Natural killer cell (primary cell): ENCODE data around the gene VOPP1. TPM values are rescaled to one million over a fixed set of nuclear protein-coding genes. Genes with fewer than 3 reads are reported as not detected.

ENCODE experiments used
- ATAC-seq, 3 donors: fragments of 150-1000 bp in 2 of 3; fragments of 200-7000 bp in 1 of 3; cut with Tn5 transposase; 1 replicate in 1 of 3; 2 replicates in 2 of 3; pipeline ENCODE4 v1.10.0; 2021; ENCODE audit warnings: mild to moderate bottlenecking in 2 of 3, moderate library complexity in 2 of 3
- DNase-seq, 2 donors: peaks; one replicate each; pipeline versions ENCODE4 v3.0.0 to v3.0.0-alpha.2; 2013 to 2021; ENCODE audit warnings: mixed read lengths in 1 of 2
- H3K27ac ChIP-seq: one replicate; pipeline ENCODE4 v1.5.1; 2013; ENCODE audit warnings: mild to moderate bottlenecking, low read length
- H3K27me3 ChIP-seq: one replicate; pipeline ENCODE4 v1.6.1; 2013; ENCODE audit warnings: low read length; ENCODE audit not compliant: control insufficient read depth, insufficient read depth
- H3K36me3 ChIP-seq: one replicate; pipeline ENCODE4 v1.6.1; 2013; ENCODE audit warnings: low read length; ENCODE audit not compliant: control insufficient read depth, insufficient read depth
- H3K4me1 ChIP-seq: one replicate; pipeline ENCODE4 v1.6.1; 2013; ENCODE audit warnings: low read length; ENCODE audit not compliant: control insufficient read depth, insufficient read depth
- H3K4me3 ChIP-seq: one replicate; pipeline ENCODE4 v1.5.1; 2013; ENCODE audit warnings: low read length
- H3K9me3 ChIP-seq: one replicate; pipeline ENCODE4 v1.6.1; 2013; ENCODE audit warnings: low read length; ENCODE audit not compliant: control insufficient read depth, insufficient read depth
- H3K27ac Mint-ChIP-seq, 2 donors: one replicate each; pipeline ENCODE4 v1.8.0; 2022; ENCODE audit warnings: mild to moderate bottlenecking in 2 of 2, mixed read lengths in 2 of 2, moderate library complexity in 1 of 2
- H3K27me3 Mint-ChIP-seq, 2 donors: one replicate each; pipeline ENCODE4 v1.8.0; 2022; ENCODE audit warnings: low read depth in 2 of 2, mixed read lengths in 2 of 2
- H3K36me3 Mint-ChIP-seq: one replicate; pipeline ENCODE4 v1.8.0; 2022; ENCODE audit warnings: mixed read lengths
- H3K4me1 Mint-ChIP-seq, 2 donors: one replicate each; pipeline ENCODE4 v1.8.0; 2022; ENCODE audit warnings: mixed read lengths in 2 of 2
- H3K4me3 Mint-ChIP-seq: one replicate; pipeline ENCODE4 v1.8.0; 2022; ENCODE audit warnings: mild to moderate bottlenecking, moderate library complexity, mixed read lengths
- H3K9me3 Mint-ChIP-seq, 2 donors: one replicate each; pipeline ENCODE4 v1.8.0; 2022; ENCODE audit warnings: mixed read lengths in 2 of 2
- WGBS: methylation state at CpG from one replicate; pipeline ENCODE4 v1.1.7; 2013; ENCODE audit warnings: missing lambda C conversion rate; ENCODE audit not compliant: insufficient coverage; 5-methylcytosine and 5-hydroxymethylcytosine counted together
- intact Hi-C: fragments of 100-400 bp; cut with micrococcal nuclease; formaldehyde crosslinking; loops from one replicate; pipeline ENCODE4 v1.14.2; 2022
- total RNA-seq, 4 donors: library from RNA; stranded (reverse); fragments of 120-200 nt in 1 of 4; gene quantifications; one replicate each; pipeline versions ENCODE4 v1.2.3 to v1.2.4, GENCODE V29; 2013 to 2022
- TF ChIP-seq, protein P1 (sequence below): fragments of 200-600 bp; IDR thresholded peaks from one replicate; pipeline ENCODE4 v1.8.0; 2022; ENCODE audit warnings: antibody characterized with exemption

Gene VOPP1
- total RNA-seq, 3 donors from 2014 or later (not counting 1 experiment from before 2014, with no cell fraction given) = 79.3 to 115 (median 110) TPM

DNA sequence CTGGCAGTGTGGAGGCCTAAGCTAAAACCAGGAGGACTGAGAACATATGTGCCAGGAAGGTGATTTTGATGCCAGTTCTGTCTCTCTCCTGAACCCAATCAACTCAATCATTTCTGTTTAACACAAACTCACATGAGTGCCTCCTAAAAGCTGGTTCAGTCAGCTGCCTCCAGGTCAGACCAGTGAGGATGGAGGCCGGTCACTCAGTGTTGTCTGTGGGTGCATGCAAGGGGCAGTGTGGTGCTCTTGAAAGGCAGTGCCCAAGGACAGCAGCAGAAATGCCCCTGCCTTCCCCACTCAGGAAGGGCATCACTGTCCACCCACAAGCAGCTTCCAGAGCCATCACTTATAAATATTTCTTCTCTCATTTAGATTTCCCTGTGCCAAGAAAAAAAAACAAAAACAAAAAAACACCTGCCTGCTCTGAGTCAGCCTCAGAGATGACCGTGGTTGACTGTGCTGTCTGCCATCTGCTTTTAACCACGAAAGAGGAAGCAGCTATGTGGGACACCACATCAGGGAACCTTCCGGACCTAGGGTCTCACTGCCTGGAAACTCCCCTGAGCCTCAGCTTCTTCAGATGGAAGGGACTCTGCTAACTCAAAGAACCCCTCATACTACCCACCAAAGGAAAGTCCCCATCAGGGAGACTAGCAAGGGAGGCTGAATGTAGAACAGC lies 39.1 kb downstream of the VOPP1 start:
- peak; percentile 68 to 89 (median 84) for ATAC-seq
- no peaks in the 10 kb centered on the region for H3K36me3 ChIP-seq
- TF ChIP-seq, protein P1, sequence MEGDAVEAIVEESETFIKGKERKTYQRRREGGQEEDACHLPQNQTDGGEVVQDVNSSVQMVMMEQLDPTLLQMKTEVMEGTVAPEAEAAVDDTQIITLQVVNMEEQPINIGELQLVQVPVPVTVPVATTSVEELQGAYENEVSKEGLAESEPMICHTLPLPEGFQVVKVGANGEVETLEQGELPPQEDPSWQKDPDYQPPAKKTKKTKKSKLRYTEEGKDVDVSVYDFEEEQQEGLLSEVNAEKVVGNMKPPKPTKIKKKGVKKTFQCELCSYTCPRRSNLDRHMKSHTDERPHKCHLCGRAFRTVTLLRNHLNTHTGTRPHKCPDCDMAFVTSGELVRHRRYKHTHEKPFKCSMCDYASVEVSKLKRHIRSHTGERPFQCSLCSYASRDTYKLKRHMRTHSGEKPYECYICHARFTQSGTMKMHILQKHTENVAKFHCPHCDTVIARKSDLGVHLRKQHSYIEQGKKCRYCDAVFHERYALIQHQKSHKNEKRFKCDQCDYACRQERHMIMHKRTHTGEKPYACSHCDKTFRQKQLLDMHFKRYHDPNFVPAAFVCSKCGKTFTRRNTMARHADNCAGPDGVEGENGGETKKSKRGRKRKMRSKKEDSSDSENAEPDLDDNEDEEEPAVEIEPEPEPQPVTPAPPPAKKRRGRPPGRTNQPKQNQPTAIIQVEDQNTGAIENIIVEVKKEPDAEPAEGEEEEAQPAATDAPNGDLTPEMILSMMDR = no peak
- H3K4me1 Mint-ChIP-seq = peaks cover 83 to 86% of the 10 kb centered on the region in 2 donors
- H3K27me3 ChIP-seq = no peaks in the 10 kb centered on the region
- intact Hi-C loops = loop anchor here (10.0 kb wide), 1 partner anchor 432 kb away; the partner anchor contains the start of gene NIPSNAP2
- H3K9me3 Mint-ChIP-seq = no peaks in the 10 kb centered on the region
- peak overlapping the region; percentile 80 for H3K4me3 Mint-ChIP-seq
- H3K36me3 Mint-ChIP-seq = no peaks in the 10 kb centered on the region
- peak overlapping the region; percentile 89 to 90 for H3K27ac Mint-ChIP-seq
- H3K27ac ChIP-seq = peak overlapping the region; percentile 89
- H3K4me3 ChIP-seq = no peak overlapping the region
- H3K9me3 ChIP-seq = no peaks in the 10 kb centered on the region
- peak; percentile 66 to 90 for DNase-seq
- H3K27me3 Mint-ChIP-seq = no peaks in the 10 kb centered on the region
- 8% methylated on average over 4 of the region's 4 CpGs for WGBS
- peaks cover 65% of the 10 kb centered on the region for H3K4me1 ChIP-seq

- no peak overlapping the region for H3K4me3 ChIP-seq
- peak overlapping the region; percentile 89 to 90 for H3K27ac Mint-ChIP-seq
- no peak for ATAC-seq
Observed at GRCh38 chr7:55532150-55532917, 40.0 kb downstream of the VOPP1 start.

GRCh38 chr7:55531536-55531935 lies 40.8 kb downstream of the VOPP1 start:
- H3K27me3 Mint-ChIP-seq = no peaks in the 10 kb centered on the region
- Histone ChIP-seq H3K4me1 (peaks cover 53% of the 10 kb centered on the region), H3K4me3 (no peak overlapping the region), H3K9me3 (no peaks in the 10 kb centered on the region), H3K27me3 (no peaks in the 10 kb centered on the region), H3K27ac (no peak overlapping the region), H3K36me3 (no peaks in the 10 kb centered on the region)
- ATAC-seq (no peak), DNase-seq (no peak)
- H3K4me1 Mint-ChIP-seq = peaks cover 76 to 81% of the 10 kb centered on the region in 2 donors
- peak overlapping the region; percentile 9 for H3K4me3 Mint-ChIP-seq
- H3K27ac Mint-ChIP-seq = peak overlapping the region; percentile 89 to 90
- TF ChIP-seq, protein P1 = no peak
- H3K36me3 Mint-ChIP-seq = no peaks in the 10 kb centered on the region
- H3K9me3 Mint-ChIP-seq = no peaks in the 10 kb centered on the region
- intact Hi-C loops = loop anchor here (10.0 kb wide), 1 partner anchor 433 kb away; the partner anchor contains the start of gene NIPSNAP2
- WGBS = 92% methylated on average over 5 of the region's 5 CpGs

More at GRCh38 chr7:55532150-55532917, 40.0 kb downstream of the VOPP1 start:
- Histone ChIP-seq H3K36me3 (no peaks in the 10 kb centered on the region), H3K27ac (peak overlapping the region; percentile 89), H3K27me3 (no peaks in the 10 kb centered on the region), H3K4me1 (peaks cover 57% of the 10 kb centered on the region), H3K9me3 (no peaks in the 10 kb centered on the region)
- H3K27me3 Mint-ChIP-seq = no peaks in the 10 kb centered on the region
- no peaks in the 10 kb centered on the region for H3K9me3 Mint-ChIP-seq
- H3K4me3 Mint-ChIP-seq = peak overlapping the region; percentile 80
- 62% methylated on average over 7 of the region's 8 CpGs for WGBS
- H3K36me3 Mint-ChIP-seq = no peaks in the 10 kb centered on the region
- TF ChIP-seq, protein P1 = no peak
- intact Hi-C loops = loop anchor here (10.0 kb wide), 1 partner anchor 432 kb away; the partner anchor contains the start of gene NIPSNAP2
- H3K4me1 Mint-ChIP-seq = peaks cover 77 to 81% of the 10 kb centered on the region in 2 donors
- no peak for DNase-seq
